GM23338 (cell line): Measurements from ENCODE around the gene RPS4Y2. TPM values are rescaled to one million over a fixed set of nuclear protein-coding genes. Genes with fewer than 3 reads are reported as not detected.

ENCODE experiments used
- polyA plus RNA-seq: library from polyadenylated mRNA; unstranded; fragments of >200 nt; fragmentation: Nextera tagmentation; extraction: Ambion mirVana; gene quantifications from 2 replicates; pipeline ENCODE4 v1.2.1, GENCODE V29; 2016
- total RNA-seq: library from RNA; depleted of rRNA; stranded (reverse); fragments of >200 nt; shearing (Covaris generic); gene quantifications from 2 replicates; pipeline ENCODE4 v1.2.3, GENCODE V29; 2014; rRNA removed

The RPS4Y2 gene
- total and polyA plus RNA-seq, 2 experiments from 2014 or later, result not detected

Other genes starting within 250 kb of the RPS4Y2 start
- gene EIF1AY, start 180.3 kb upstream of the RPS4Y2 start, total RNA-seq, result 31.3 and 33.0 TPM in 2 replicates
- 93.0 and 96.1 TPM in 2 replicates for gene EIF1AY, start 180.3 kb upstream of the RPS4Y2 start, polyA plus RNA-seq